A549 (cell line): ENCODE results near the gene EPHA1. TPM values are rescaled to one million over a fixed set of nuclear protein-coding genes. Genes with fewer than 3 reads are reported as not detected.

ENCODE experiments used
- ATAC-seq, 2 experiments: fragments of 200-7000 bp in 1 of 2; fragments of >200 bp in 1 of 2; cut with Nextera tagmentation in 1 of 2; cut with Tn5 transposase in 1 of 2; 3 replicates each; pipeline versions ENCODE4 v1.8.0 to v1.9.1; 2018 to 2020; ENCODE audit warnings: mild to moderate bottlenecking in 1 of 2, moderate library complexity in 1 of 2
- CTCF ChIA-PET: fragments of 300-600 bp; sonication (Branson Sonifier 250); formaldehyde crosslinking; extraction: SDS; loops from one replicate; lab custom pipeline; 2021; ENCODE audit warnings: antibody characterized with exemption, inconsistent platforms; lab: Yijun Ruan, JAX
- POLR2A ChIA-PET: fragments of 350-600 bp; formaldehyde crosslinking; extraction: SDS; loops from one replicate; lab custom pipeline; 2021; ENCODE audit warnings: antibody characterized with exemption, inconsistent platforms; lab: Yijun Ruan, JAX
- DNase-seq, 2 experiments: peaks; one replicate each; pipeline versions ENCODE4 v3.0.0 to v3.0.0-alpha.2; 2011 to 2016; ENCODE audit warnings: low read depth in 1 of 2, low spot score in 1 of 2
- FAIRE-seq: peaks from 2 replicates; lab custom pipeline; 2011; peaks lifted over from hg19 to GRCh38; lab: Jason Lieb, UNC
- H3K27ac ChIP-seq, 2 experiments: fragments of >200 bp; sonication (Bioruptor Twin); formaldehyde crosslinking; 3 replicates each; pipeline ENCODE4 v1.5.1; 2016 to 2017
- H3K4me1 ChIP-seq: fragments of >200 bp; sonication (Bioruptor Twin); formaldehyde crosslinking; 3 replicates; pipeline ENCODE4 v1.6.1; 2016
- H3K4me2 ChIP-seq: fragments of >200 bp; sonication (Bioruptor Twin); formaldehyde crosslinking; 3 replicates; pipeline ENCODE4 v1.6.1; 2016
- H3K4me3 ChIP-seq: fragments of >200 bp; sonication (Bioruptor Twin); formaldehyde crosslinking; 3 replicates; pipeline ENCODE4 v1.5.1; 2016
- H3K9me3 ChIP-seq: fragments of >200 bp; sonication (Bioruptor Twin); formaldehyde crosslinking; 3 replicates; pipeline ENCODE4 v1.6.1; 2016
- BCL3 ChIP-seq: fragments of >200 bp; sonication (Bioruptor Twin); formaldehyde crosslinking; IDR thresholded peaks from 3 replicates; pipeline ENCODE4 v1.6.1; 2016
- BHLHE40 ChIP-seq: IDR thresholded peaks from 2 replicates; pipeline ENCODE4 v1.6.1; 2012; ENCODE audit warnings: low read depth, low read length, inconsistent platforms
- CBX8 ChIP-seq: fragments of 200-600 bp; sonication (generic); IDR thresholded peaks from 2 replicates; pipeline ENCODE4 v1.6.1; 2016
- CEBPB ChIP-seq, 2 experiments: fragments of >200 bp in 1 of 2; sonication (Bioruptor Twin) in 1 of 2; formaldehyde crosslinking in 1 of 2; IDR thresholded peaks; 2 replicates each; pipeline ENCODE4 v1.6.1; 2012 to 2016
- CHD2 ChIP-seq: fragments of 150-350 bp; IDR thresholded peaks from 2 replicates; pipeline ENCODE4 v1.6.1; 2014; ENCODE audit warnings: low read length; ENCODE audit not compliant: partially characterized antibody
- E2F6 ChIP-seq: IDR thresholded peaks from 2 replicates; pipeline ENCODE4 v1.6.1; 2012; ENCODE audit warnings: low read depth, borderline replicate concordance
- EHF ChIP-seq: fragments of 250-450 bp; sonication (Bioruptor Pico); IDR thresholded peaks from 2 replicates; pipeline ENCODE4 v1.5.0; 2020; ENCODE audit warnings: mild to moderate bottlenecking
- ELK1 ChIP-seq: fragments of 150-350 bp; IDR thresholded peaks from 2 replicates; pipeline ENCODE4 v1.6.1; 2014; ENCODE audit warnings: low read depth, mild to moderate bottlenecking, low read length
- EP300 ChIP-seq, 2 experiments: fragments of >200 bp; sonication (Bioruptor Twin); formaldehyde crosslinking; IDR thresholded peaks; 2 replicates in 1 of 2; 3 replicates in 1 of 2; pipeline ENCODE4 v1.6.1; 2016 to 2017
- FOSB ChIP-seq: fragments of 250-450 bp; sonication (Bioruptor Pico); IDR thresholded peaks from 2 replicates; pipeline ENCODE4 v1.5.0; 2020; ENCODE audit warnings: mild to moderate bottlenecking, moderate library complexity
- HDAC2 ChIP-seq: fragments of 200-600 bp; sonication (generic); IDR thresholded peaks from 2 replicates; pipeline ENCODE4 v1.6.1; 2016
- HES2 ChIP-seq: fragments of >200 bp; sonication (Bioruptor Twin); formaldehyde crosslinking; IDR thresholded peaks from 2 replicates; pipeline ENCODE4 v1.6.1; 2016
- HMGXB4 ChIP-seq: fragments of 250-450 bp; sonication (Bioruptor Pico); IDR thresholded peaks from 2 replicates; pipeline ENCODE4 v1.5.0; 2021; ENCODE audit warnings: mild to moderate bottlenecking, moderate library complexity, borderline replicate concordance
- HOXB13 ChIP-seq: fragments of 250-450 bp; sonication (Bioruptor Pico); IDR thresholded peaks from 2 replicates; pipeline ENCODE4 v1.5.0; 2020; ENCODE audit warnings: low read depth, mild to moderate bottlenecking, moderate library complexity
- KDM5A ChIP-seq: fragments of 200-600 bp; sonication (generic); IDR thresholded peaks from 2 replicates; pipeline ENCODE4 v1.6.1; 2016; ENCODE audit warnings: antibody characterized with exemption, mild to moderate bottlenecking
- MYC ChIP-seq: IDR thresholded peaks from 2 replicates; pipeline ENCODE4 v1.6.1; 2012; ENCODE audit warnings: mild to moderate bottlenecking, inconsistent platforms, low read length, improper control_type of control experiment, borderline replicate concordance
- RCOR1 ChIP-seq: fragments of 150-350 bp; IDR thresholded peaks from 2 replicates; pipeline ENCODE4 v1.6.1; 2014; ENCODE audit warnings: antibody characterized with exemption, low read length, low read depth
- REST ChIP-seq: fragments of 200-600 bp; sonication (generic); IDR thresholded peaks from 2 replicates; pipeline ENCODE4 v1.6.1; 2016; ENCODE audit warnings: antibody characterized with exemption, mild to moderate bottlenecking, moderate library complexity
- USF2 ChIP-seq: fragments of 450-650 bp; IDR thresholded peaks from 2 replicates; pipeline ENCODE4 v1.6.1; 2014; ENCODE audit warnings: antibody characterized with exemption
- ZSCAN20 ChIP-seq: fragments of 250-450 bp; sonication (Bioruptor Pico); IDR thresholded peaks from 2 replicates; pipeline ENCODE4 v1.8.0; 2022; ENCODE audit warnings: mild to moderate bottlenecking, moderate library complexity
- WGBS: methylation state at CpG from one replicate; pipeline ENCODE4 v1.1.6; 2017; ENCODE audit errors: missing lambda C conversion rate; 5-methylcytosine and 5-hydroxymethylcytosine counted together
- polyA plus RNA-seq, 4 experiments: library from polyadenylated mRNA; depleted of rRNA in 3 of 4; stranded (reverse); fragments of >200 nt; fragmentation: RNase III in 1 of 4; extraction: RNeasy Plus Mini Kit Qiagen cat#74134 plus additional on column Dnase treatment in 1 of 4; gene quantifications; 2 replicates in 3 of 4; 3 replicates in 1 of 4; pipeline ENCODE4 v1.2.3, GENCODE V29; 2011 to 2017

The EPHA1 gene
- polyA plus RNA-seq, 2 of the 4 experiments (the other 2 are of a cell fraction), result not detected

GRCh38 chr7:143396625-143397556 is 11.8 kb downstream of the EPHA1 start:
- peak; percentile 3 to 5; a peak in 2 of 6 replicates for ATAC-seq
- TF ChIP-seq KDM5A (no peak), FOSB (CRISPR knock-in tag) (no peak), REST (no peak), USF2 (no peak), CHD2 (no peak)
- CTCF ChIA-PET, result interaction anchor here (0.8 to 4.3 kb wide), 7 partner anchors 9 to 157 kb away, joined by 3 to 19 read pairs (median 6); partner anchors contain the start of gene EPHA1

GRCh38 chr7:143396182-143396581 is 12.5 kb downstream of the EPHA1 start:
- ChIA-PET POLR2A (interaction anchor here (0.8 kb wide), 1 partner anchor 16 kb away, joined by 3 read pairs; no protein-coding TSS in a partner anchor), CTCF (interaction anchor here (1.0 to 4.3 kb wide), 6 partner anchors 12 to 156 kb away, joined by 3 to 19 read pairs (median 4); partner anchors contain the start of gene EPHA1)
- Histone ChIP-seq H3K4me3 (no peak overlapping the region), H3K4me1 (peaks cover 13% of the 10 kb centered on the region; the same call in 1 of the 3 replicates), H3K27ac (no peak overlapping the region), H3K4me2 (no peak overlapping the region), H3K9me3 (no peaks in the 10 kb centered on the region)
- ATAC-seq (peak; percentile 12 to 17; a peak in 4 of 6 replicates), FAIRE-seq (no peak), DNase-seq (no peak)
- WGBS, result 76% methylated on average over 7 of the region's 7 CpGs
- TF ChIP-seq CEBPB (IDR thresholded peaks at IDR 0.05) (no peak), HDAC2 (no peak), BHLHE40 (no peak), ELK1 (no peak), RCOR1 (no peak), EHF (CRISPR knock-in tag) (no peak), HES2 (no peak), MYC (no peak), KDM5A (no peak), ZSCAN20 (CRISPR knock-in tag) (no peak), BCL3 (no peak), CBX8 (no peak), E2F6 (no peak), EP300 (IDR thresholded peaks at IDR 0.05) (no peak), USF2 (no peak), HOXB13 (no peak), HMGXB4 (CRISPR knock-in tag) (no peak)

More at GRCh38 chr7:143396625-143397556, 11.8 kb downstream of the EPHA1 start:
- POLR2A ChIA-PET, result no interaction called here
- no peak overlapping the region for H3K4me2 ChIP-seq
- 81% methylated on average over 20 of the region's 28 CpGs for WGBS
- no peak overlapping the region for H3K27ac ChIP-seq
- H3K4me3 ChIP-seq, result no peak overlapping the region
- DNase-seq (no peak), FAIRE-seq (no peak)
- H3K9me3 ChIP-seq, result no peaks in the 10 kb centered on the region
- H3K4me1 ChIP-seq, result peaks cover 10% of the 10 kb centered on the region; the same call in 1 of the 3 replicates
